ENCODE data around the gene FGA. TPM values are rescaled to one million over a fixed set of nuclear protein-coding genes. Genes with fewer than 3 reads are reported as not detected.

The FGA gene
- total RNA-seq, 2 experiments from 2014 or later: not detected

- peaks cover 36% of the 10 kb centered on the region for H3K27me3 Mint-ChIP-seq
- no peak for DNase-seq
- CTCF ChIA-PET: interaction anchor here (1.2 kb wide), 1 partner anchor 21 kb away, joined by 3 read pairs; no protein-coding TSS in a partner anchor
- Histone ChIP-seq H3K27me3 (ENCODE audit: control insufficient read depth in 1 of 2, insufficient read depth in 2 of 2, low read length in 2 of 2) (no peaks in the 10 kb centered on the region), H3K4me1 (ENCODE audit: insufficient read depth, low read length) (no peaks in the 10 kb centered on the region), H3K27ac (ENCODE audit: low read depth in 1 of 2, low read length in 2 of 2) (no peak overlapping the region), H3K9me3 (ENCODE audit: control insufficient read depth in 1 of 2, insufficient read depth in 1 of 2, low read length in 2 of 2) (no peaks in the 10 kb centered on the region), H3K4me3 (ENCODE audit: low read length) (no peak overlapping the region), H3K36me3 (ENCODE audit: insufficient read depth, low read length) (no peaks in the 10 kb centered on the region)
- POLR2A ChIA-PET: no interaction called here
- TF ChIP-seq, protein P1, sequence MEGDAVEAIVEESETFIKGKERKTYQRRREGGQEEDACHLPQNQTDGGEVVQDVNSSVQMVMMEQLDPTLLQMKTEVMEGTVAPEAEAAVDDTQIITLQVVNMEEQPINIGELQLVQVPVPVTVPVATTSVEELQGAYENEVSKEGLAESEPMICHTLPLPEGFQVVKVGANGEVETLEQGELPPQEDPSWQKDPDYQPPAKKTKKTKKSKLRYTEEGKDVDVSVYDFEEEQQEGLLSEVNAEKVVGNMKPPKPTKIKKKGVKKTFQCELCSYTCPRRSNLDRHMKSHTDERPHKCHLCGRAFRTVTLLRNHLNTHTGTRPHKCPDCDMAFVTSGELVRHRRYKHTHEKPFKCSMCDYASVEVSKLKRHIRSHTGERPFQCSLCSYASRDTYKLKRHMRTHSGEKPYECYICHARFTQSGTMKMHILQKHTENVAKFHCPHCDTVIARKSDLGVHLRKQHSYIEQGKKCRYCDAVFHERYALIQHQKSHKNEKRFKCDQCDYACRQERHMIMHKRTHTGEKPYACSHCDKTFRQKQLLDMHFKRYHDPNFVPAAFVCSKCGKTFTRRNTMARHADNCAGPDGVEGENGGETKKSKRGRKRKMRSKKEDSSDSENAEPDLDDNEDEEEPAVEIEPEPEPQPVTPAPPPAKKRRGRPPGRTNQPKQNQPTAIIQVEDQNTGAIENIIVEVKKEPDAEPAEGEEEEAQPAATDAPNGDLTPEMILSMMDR (IDR thresholded peaks at IDR 0.05): no peak
- no peak overlapping the region for H3K4me3 Mint-ChIP-seq
- H3K36me3 Mint-ChIP-seq (ENCODE audit: low read depth): no peaks in the 10 kb centered on the region
- intact Hi-C loops (cut with DNase I, micrococcal nuclease): no loop called here
- ATAC-seq (ENCODE audit: poor library complexity): no peak
- H3K27ac Mint-ChIP-seq: no peak overlapping the region
- H3K4me1 Mint-ChIP-seq (ENCODE audit: low read depth): no peaks in the 10 kb centered on the region
- H3K9me3 Mint-ChIP-seq: no peaks in the 10 kb centered on the region
These were observed 17.2 kb downstream of the FGA start for GRCh38 chr4:154573190-154573870.

GRCh38 chr4:154569584-154569983 lies 21.0 kb downstream of the FGA start:
- Histone ChIP-seq H3K4me3 (ENCODE audit: low read length) (no peak overlapping the region), H3K9me3 (ENCODE audit: control insufficient read depth in 1 of 2, insufficient read depth in 1 of 2, low read length in 2 of 2) (no peaks in the 10 kb centered on the region), H3K27me3 (ENCODE audit: control insufficient read depth in 1 of 2, insufficient read depth in 2 of 2, low read length in 2 of 2) (no peaks in the 10 kb centered on the region), H3K4me1 (ENCODE audit: insufficient read depth, low read length) (no peaks in the 10 kb centered on the region), H3K27ac (ENCODE audit: low read depth in 1 of 2, low read length in 2 of 2) (no peak overlapping the region), H3K36me3 (ENCODE audit: insufficient read depth, low read length) (no peaks in the 10 kb centered on the region)
- H3K4me3 Mint-ChIP-seq: no peak overlapping the region
- POLR2A ChIA-PET: no interaction called here
- DNase-seq: no peak
- H3K27me3 Mint-ChIP-seq: peaks cover 23% of the 10 kb centered on the region
- no peaks in the 10 kb centered on the region for H3K9me3 Mint-ChIP-seq
- ATAC-seq (ENCODE audit: poor library complexity): no peak
- TF ChIP-seq, protein P1 (IDR thresholded peaks at IDR 0.05): no peak
- no peak overlapping the region for H3K27ac Mint-ChIP-seq
- CTCF ChIA-PET: interaction anchor here (1.7 kb wide), 1 partner anchor 10 kb away, joined by 3 read pairs; no protein-coding TSS in a partner anchor
- intact Hi-C loops (cut with DNase I, micrococcal nuclease): no loop called here
- H3K36me3 Mint-ChIP-seq (ENCODE audit: low read depth): no peaks in the 10 kb centered on the region
- H3K4me1 Mint-ChIP-seq (ENCODE audit: low read depth): no peaks in the 10 kb centered on the region

- no peak overlapping the region for H3K4me3 ChIP-seq (ENCODE audit: low read length)
- no peaks in the 10 kb centered on the region for H3K9me3 ChIP-seq (ENCODE audit: control insufficient read depth in 1 of 2, insufficient read depth in 1 of 2, low read length in 2 of 2)
- H3K27me3 Mint-ChIP-seq: peaks cover 23% of the 10 kb centered on the region
- H3K27ac Mint-ChIP-seq: no peak overlapping the region
- CTCF ChIA-PET: interaction anchor here (1.6 to 1.7 kb wide), 2 partner anchors 10 to 21 kb away, joined by 3 read pairs; no protein-coding TSS in a partner anchor
- intact Hi-C loops (cut with DNase I, micrococcal nuclease): no loop called here
- POLR2A ChIA-PET: no interaction called here
- H3K36me3 Mint-ChIP-seq (ENCODE audit: low read depth): no peaks in the 10 kb centered on the region
- H3K27me3 ChIP-seq (ENCODE audit: control insufficient read depth in 1 of 2, insufficient read depth in 2 of 2, low read length in 2 of 2): no peaks in the 10 kb centered on the region
- no peaks in the 10 kb centered on the region for H3K4me1 Mint-ChIP-seq (ENCODE audit: low read depth)
- H3K27ac ChIP-seq (ENCODE audit: low read depth in 1 of 2, low read length in 2 of 2): no peak overlapping the region
- no peaks in the 10 kb centered on the region for H3K36me3 ChIP-seq (ENCODE audit: insufficient read depth, low read length)
- no peak overlapping the region for H3K4me3 Mint-ChIP-seq
- ATAC-seq (ENCODE audit: poor library complexity) (no peak), DNase-seq (no peak)
- H3K9me3 Mint-ChIP-seq: no peaks in the 10 kb centered on the region
- H3K4me1 ChIP-seq (ENCODE audit: insufficient read depth, low read length): no peaks in the 10 kb centered on the region
- TF ChIP-seq, protein P1 (IDR thresholded peaks at IDR 0.05): no peak
These were observed 21.5 kb downstream of the FGA start for GRCh38 chr4:154569028-154569427.
